GM21529 (cell line): ENCODE data around the gene ST8SIA6.

Experiments used
- ATAC-seq: cut with Tn5 transposase; IDR thresholded peaks from one replicate; pipeline ENCODE4 v1.9.1; 2021; ENCODE audit not compliant: unreplicated experiment

ST8SIA6 gene

GRCh38 chr10:17273403-17273802 is 181.0 kb downstream of the ST8SIA6 start:
- ATAC-seq, result no peak

GRCh38 chr10:17272648-17273047 is 181.7 kb downstream of the ST8SIA6 start:
- ATAC-seq, result no peak
